GM18502 (cell line): ENCODE measurements around the gene HELZ.

Experiments used
- ATAC-seq: cut with Tn5 transposase; IDR thresholded peaks from one replicate; pipeline ENCODE4 v1.9.1; 2021; ENCODE audit warnings: mild to moderate bottlenecking; ENCODE audit not compliant: unreplicated experiment, poor library complexity

HELZ gene

GRCh38 chr17:67229109-67229955 lies 15.7 kb downstream of the HELZ start:
- ATAC-seq = no peak

- no peak for ATAC-seq
Observed at GRCh38 chr17:67227488-67227887, 17.5 kb downstream of the HELZ start.

GRCh38 chr17:67225316-67225715 lies 19.7 kb downstream of the HELZ start:
- no peak for ATAC-seq

- no peak for ATAC-seq
Observed at GRCh38 chr17:67224736-67225135, 20.3 kb downstream of the HELZ start.

- no peak for ATAC-seq
Observed at GRCh38 chr17:67223924-67224323, 21.1 kb downstream of the HELZ start.

- ATAC-seq = no peak
Observed at GRCh38 chr17:67221062-67221998, 23.7 kb downstream of the HELZ start.

- ATAC-seq = no peak
Observed at GRCh38 chr17:67218385-67218950, 26.5 kb downstream of the HELZ start.

GRCh38 chr17:67217446-67217845 lies 27.6 kb downstream of the HELZ start:
- no peak for ATAC-seq

- no peak for ATAC-seq
Observed at GRCh38 chr17:67216578-67217320, 28.2 kb downstream of the HELZ start.

GRCh38 chr17:67215991-67216421 lies 29.0 kb downstream of the HELZ start:
- no peak for ATAC-seq

- no peak for ATAC-seq
Observed at GRCh38 chr17:67212714-67213417, 32.1 kb downstream of the HELZ start.

GRCh38 chr17:67212231-67212630 lies 32.8 kb downstream of the HELZ start:
- no peak for ATAC-seq

GRCh38 chr17:67211742-67212141 lies 33.3 kb downstream of the HELZ start:
- no peak for ATAC-seq

GRCh38 chr17:67210915-67211314 lies 34.1 kb downstream of the HELZ start:
- ATAC-seq = no peak

- ATAC-seq = no peak
Observed at GRCh38 chr17:67208232-67208631, 36.8 kb downstream of the HELZ start.

GRCh38 chr17:67203818-67204217 lies 41.2 kb downstream of the HELZ start:
- ATAC-seq = no peak

GRCh38 chr17:67202503-67202902 lies 42.5 kb downstream of the HELZ start:
- ATAC-seq = no peak

GRCh38 chr17:67200727-67201301 lies 44.2 kb downstream of the HELZ start:
- no peak for ATAC-seq

GRCh38 chr17:67198131-67198530 lies 46.9 kb downstream of the HELZ start:
- no peak for ATAC-seq
